NCI-H446 treated with DMSO at 0.1 percent for 48 hours (cell line): ENCODE measurements around the gene PUM1.
"Not testable (repeated sequence)": the region's sequence is repeated elsewhere in the genome, so short reads cannot be mapped to it uniquely, and the experiment has no call there.

ENCODE experiments used
- DNase-seq: peaks from one replicate; lab custom pipeline; 2025; lab: John Stamatoyannopoulos, UW

Gene PUM1

DNA sequence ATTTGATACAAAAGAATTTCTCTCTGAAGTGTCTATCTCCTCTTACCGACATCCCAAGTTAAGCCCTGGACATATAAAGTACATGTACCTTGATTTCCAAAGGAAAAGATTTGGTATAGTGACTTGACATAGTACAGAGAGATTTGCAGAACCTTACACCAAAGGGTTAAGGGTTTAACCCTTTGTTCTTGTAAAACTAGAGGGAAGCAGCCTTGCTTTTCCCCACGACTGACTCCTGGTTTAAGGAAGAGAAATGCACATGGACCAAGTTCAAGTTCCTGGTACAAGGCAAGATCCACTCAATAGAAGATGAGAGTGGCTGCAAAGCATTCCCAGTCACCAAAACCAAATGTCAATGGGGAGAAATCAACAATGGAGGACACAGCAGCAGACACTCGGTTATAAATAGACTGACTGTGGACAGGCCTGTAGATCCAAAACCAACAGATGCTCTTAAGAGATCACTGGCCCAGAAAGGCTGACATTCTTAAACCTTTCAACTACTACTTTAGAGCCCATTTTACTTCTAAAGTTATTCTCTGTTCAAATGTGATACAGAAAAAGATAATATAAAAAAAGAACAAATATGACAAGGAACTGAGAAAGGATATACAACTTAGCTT is 69.4 kb downstream of the PUM1 start:
- DNase-seq: no peak

DNA sequence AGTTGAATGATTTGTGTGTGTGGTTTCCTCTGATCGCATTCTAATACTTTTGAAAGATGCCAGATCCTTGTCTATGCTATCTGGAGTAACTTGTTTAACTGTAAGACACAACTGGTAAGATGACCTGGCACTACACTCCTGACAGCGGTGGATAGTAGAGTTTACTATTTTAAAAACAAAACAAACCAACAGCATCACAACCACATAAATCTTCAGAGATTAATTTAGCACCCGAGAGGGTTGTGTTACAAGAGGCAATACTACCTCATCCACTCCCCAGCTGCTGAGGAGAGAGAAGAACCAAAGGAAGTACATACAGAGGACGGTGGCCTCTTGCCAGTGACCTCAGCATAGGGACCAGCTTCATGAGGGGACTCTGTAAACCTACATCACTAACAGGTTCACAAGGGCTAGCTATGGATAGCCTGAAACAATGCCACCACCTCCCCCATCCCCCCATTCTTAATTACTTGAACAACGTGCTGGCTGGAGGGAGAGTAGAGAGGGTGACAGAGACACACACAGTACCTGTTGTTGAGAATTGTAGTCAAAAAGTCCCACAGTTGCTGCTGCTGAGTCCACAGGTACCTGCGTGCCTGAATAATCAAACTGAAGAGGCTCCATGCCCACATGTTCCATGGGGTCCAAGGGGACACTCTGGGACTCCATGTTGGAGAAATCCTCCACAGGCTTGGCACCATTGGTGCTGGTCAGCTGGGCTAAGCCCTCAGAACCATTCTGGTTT is 73.5 kb downstream of the PUM1 start:
- DNase-seq: no peak

DNA sequence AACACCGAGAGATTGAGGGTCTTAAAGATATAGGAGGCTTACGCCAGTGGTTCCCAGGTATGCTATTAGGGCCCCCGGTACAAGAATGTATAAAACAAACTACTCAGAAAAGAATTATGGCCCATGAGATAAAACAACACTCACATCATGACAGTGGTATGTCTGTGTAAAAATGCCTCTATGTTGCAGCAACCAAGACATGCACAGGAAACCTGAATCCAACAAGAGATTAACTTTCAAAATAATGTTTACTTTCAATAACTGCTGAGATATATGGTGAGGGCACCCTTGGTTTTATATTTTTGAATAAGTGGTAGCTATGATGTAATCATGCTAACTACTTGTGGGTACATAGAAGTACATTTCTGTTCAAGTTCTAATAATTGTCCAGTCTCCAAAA is 74.9 kb downstream of the PUM1 start:
- no peak for DNase-seq

DNA sequence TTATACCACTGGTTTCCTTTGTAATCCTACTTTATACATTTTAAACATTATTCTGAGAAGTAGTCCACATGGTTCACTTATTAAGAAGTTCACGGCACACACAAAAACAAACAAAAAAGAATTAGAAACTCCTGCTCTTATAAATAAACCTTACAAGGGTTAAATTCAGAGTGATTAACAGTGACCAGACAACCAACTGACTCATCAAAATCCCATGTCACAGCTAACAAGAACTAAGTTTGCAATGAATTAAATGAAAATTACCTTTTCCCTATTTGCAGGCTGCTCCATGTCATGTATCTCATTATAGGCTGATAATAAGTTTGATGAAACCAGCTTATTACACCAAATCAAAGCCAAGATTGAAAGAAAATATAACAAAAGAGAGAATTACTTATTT is 77.5 kb downstream of the PUM1 start:
- DNase-seq: no peak

DNA sequence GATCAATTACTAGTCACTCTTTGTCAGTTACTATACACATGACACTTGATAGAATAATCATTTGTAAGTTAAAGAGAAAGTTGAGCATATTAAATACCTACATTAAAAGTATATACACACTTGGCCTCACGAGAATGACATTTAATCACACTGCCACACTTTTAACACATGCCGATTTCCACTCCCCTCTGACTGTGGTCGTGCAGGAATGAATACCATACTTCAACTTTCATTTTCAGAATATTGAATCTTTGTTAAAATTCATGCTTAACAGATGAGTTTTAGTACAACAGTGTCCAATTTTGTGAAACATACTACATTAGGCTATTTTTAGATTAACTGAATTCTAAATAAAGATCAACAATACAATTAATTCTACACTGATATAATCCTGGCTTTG is 78.8 kb downstream of the PUM1 start:
- DNase-seq: no peak

DNA sequence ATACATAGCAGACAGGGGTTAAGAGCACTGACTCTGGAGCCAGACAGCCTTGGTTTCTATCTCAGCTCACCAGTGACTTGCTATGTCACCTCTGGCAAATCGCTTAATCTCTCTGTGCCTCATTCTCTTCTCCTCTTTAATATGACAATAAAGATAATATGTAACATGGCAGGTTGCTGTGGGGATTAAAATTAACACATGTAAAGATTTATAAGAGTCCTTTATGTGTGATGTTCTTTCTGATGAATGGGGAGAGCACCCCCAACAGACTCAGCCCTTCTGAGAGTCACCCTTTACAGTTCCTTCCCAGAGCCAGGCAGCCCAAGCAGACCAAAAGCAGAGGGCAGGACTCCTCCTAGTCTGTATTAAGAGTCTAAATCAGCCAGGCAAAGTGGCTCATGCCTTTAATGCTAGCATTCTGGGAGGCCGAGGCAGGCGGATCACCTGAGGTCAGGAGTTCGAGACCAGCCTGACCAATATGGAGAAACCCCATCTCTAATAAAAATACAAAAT is 80.5 kb downstream of the PUM1 start:
- no peak for DNase-seq

DNA sequence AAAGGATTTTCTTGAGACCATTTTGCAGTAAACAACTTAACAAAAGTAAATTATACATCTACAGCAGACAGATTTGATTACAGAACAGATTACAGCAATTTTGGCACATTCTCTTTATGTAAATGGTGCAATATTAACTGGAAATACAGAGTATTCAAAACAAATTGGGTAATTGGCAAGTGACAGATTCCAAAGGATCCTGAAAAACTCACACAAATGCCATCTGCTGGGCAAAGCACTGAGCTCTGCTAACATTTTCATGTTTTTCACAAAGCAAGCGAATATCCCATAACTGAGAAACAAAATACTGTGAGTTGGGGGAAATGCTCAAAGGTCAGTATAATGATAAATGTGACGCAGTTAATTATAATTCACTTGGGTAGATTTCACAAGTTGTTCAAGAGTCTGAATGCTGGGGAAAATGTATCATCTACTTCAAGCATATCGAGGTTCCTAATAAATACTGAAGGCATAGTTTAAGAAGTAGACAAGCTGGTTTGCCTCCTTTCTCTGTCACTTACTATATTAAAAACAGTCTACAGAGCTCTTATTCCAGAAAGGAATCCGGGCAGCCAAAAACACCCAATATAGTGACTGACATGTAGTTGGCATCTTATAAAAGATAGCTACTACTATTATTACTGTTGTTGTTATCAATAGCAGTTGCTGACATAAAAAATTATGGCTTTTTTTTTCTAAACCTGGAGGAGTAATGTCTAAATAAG is 81.2 kb downstream of the PUM1 start:
- DNase-seq: no peak

DNA sequence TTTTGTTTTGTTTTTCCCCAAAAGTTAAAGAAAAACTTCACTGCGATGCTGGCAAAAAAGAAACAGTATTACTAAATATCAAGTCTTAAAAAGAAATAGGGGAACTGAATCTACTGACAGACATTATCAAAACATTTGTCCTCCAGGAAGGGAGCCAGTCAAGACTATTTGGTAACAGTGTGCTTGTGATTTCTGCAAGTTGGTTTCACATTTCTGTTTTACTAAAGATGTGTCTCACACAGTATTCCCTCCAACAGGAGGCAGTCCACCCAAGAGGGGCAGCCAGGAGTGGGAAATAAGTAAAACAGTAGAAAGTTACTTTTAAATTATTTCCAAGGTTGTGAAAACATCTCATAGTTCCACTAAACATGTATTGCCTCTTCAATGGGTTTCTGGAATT is 82.6 kb downstream of the PUM1 start:
- no peak for DNase-seq

DNA sequence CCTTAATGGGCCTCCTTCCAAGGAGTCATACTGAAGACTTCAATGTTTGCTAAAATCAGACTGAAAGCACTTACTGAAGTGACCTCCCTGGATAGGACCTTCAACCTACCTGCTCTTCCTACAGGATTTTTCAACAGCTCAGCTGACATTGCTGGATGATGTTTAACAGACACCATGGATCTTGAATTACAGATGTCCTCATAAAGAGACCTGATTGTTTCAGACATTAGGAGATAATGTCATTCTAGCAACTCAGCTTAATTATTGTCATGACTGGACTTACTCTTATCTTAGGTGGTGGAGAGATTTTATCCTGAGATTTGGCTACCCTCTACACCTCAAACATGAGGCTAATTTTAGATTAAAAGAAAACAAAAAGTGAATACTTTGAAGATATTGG is 83.1 kb downstream of the PUM1 start:
- no peak for DNase-seq

DNA sequence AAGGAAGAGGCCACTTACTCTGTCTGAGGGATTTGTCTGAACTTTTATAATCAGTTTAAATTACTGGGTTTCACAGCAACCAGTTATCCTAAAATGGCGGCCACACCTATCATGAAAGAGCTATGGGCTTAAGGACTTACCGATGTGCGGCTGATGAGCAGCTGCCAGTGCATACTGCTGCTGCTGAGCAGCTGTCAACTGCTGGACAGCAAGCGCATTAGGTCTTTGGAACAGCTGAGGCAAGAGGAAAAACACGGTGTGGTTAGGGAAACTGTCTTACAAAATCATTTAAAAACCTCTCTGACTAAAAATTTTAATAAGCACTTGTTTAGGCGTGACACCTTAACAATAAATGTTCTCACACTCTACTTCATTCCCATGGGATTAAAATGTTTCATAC is 84.3 kb downstream of the PUM1 start:
- no peak for DNase-seq

DNA sequence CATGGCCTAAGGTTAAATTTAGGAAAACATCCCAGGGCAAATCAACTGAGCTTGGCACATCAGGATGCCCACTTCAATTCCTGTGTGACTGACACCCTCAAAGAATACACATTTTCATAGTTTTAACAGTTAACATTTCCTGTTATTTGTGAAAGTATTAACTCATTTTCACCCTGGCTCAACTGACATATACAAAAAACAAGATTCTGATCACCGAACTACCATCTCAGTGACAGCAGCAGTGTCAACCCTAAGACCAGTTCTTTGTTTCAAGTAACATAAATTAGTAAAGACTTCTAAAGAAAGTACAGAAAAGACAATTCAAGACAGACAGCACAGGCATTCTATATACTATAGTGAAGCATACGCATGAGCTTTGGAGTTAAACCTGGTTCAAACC is 88.0 kb downstream of the PUM1 start:
- no peak for DNase-seq

DNA sequence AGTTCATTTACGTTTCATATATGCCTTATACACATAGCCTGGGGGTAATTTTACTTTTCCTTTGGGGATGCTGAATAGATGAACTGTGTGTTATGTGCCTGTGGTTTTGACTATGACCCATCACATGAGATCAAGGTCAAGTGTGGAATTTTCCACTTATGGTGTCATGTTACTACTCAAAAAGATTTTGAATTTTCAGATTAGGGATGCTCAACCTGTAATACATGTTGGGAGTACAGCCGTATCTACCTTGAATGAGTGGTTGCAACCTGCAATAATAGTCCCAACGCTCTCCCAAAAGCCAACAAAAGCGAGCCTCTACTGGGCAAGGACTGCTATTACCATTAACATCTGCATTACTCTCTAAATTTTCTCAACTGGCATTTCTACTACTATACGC is 88.4 kb downstream of the PUM1 start:
- DNase-seq: no peak

DNA sequence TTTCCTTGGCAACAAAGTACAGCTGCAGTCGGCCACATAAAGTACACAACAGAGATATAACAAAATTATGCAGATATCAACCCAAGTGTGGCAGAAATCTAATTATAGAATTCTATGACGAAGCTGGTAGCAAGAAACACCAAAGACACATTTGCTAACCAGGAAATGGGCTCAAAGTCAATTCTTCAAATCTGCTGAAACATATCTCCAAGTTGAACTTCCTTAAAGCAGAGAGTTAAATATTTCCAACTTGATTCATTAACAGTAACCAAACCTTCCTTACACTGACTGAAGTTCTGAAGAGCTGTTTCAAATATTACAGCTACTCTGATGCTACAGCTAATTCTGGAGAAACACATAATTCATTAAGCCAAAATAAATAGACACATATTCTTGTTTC is 89.4 kb downstream of the PUM1 start:
- no peak for DNase-seq

DNA sequence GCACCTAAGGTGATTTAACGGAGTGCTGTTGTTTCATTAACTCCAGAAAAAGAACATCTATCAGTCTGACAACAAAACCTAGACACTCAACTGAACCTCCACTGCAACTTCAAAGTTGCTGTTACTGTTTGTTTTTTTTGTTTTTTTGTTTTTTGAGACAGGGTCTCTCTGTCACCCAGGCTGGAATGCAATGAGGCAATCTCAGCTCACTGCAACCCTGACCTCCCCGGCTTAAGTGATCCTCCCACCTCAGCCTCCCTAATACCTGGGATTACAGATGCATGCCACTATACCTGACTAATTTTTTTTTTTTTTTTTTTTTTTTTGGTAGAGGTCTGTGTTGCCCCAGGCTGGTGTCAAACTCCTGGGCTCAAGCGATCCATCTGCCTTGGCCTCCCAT is 90.3 kb downstream of the PUM1 start:
- DNase-seq: no peak

DNA sequence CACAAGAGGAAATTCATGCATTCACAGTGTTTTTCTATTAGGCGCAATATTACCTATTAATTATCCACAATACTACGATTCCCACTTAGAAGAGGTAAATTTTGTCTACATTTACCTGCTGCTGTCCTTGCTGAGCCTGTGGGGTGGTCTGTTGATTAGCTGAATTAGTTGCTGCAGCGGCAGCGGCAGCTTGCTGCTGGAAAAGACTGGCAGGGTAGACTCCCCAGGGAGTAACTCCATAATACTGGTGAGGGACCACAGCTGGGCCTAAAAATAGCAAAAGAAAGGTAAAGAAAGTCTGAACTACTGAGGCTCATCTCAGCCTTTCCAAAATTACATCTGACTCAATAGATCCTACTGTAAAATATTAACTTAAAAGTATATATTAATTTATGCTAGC is 91.0 kb downstream of the PUM1 start:
- DNase-seq: no peak

DNA sequence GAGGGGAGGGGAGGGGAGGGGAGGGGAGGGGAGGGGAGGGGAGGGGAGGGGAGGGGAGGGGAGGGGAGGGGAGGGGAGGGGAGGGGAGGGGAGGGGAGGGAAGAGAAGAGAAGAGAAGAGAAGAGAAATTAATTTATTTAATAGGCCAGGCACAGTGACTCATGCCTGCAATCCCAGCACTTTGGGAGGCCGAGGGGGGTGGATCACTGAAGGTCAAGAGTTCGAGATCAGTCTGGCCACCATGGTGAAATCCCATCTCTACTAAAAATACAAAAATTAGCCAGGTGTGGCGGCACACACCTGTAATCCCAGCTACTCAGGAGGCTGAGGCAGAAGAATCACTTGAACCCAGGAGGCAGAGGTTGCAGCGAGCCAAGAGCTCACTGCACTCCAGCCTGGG is 93.2 kb downstream of the PUM1 start:
- DNase-seq: not testable (repeated sequence)

DNA sequence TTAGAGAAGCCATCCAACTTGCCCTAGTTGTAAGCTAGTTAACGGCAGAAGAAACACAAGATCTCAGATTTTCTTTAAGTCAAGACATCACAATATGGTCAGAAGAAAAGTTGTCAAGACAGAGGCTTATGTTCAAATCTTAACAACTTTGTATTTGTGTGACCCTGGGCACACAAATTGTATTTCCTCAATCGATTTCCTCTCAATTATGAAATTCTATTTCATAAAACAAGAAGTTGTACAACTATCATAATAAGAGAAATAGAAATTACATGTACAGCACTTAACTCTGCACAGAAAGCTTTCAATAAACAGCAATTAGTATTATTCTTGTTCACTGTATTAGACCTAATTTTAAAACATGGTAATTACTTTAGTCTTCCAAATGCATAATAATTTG is 94.0 kb downstream of the PUM1 start:
- DNase-seq: no peak

DNA sequence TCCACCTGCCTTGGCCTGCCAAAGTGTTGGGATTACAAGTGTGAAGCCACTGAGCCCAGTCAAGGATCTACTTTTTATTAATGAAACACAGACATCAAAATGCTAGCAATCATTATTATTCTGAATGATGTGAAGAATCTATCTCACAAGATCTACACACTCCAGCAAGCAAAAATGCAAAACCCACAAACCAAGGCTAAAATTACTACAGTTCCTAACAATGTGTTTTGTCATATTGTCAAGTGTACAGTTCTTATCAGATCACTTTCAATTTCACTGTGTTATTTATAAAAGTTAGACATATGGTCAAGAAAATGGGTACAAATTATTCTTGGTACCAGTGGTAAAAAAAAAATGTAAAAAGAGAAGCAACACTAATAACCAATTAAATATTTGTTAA is 95.6 kb downstream of the PUM1 start:
- no peak for DNase-seq

DNA sequence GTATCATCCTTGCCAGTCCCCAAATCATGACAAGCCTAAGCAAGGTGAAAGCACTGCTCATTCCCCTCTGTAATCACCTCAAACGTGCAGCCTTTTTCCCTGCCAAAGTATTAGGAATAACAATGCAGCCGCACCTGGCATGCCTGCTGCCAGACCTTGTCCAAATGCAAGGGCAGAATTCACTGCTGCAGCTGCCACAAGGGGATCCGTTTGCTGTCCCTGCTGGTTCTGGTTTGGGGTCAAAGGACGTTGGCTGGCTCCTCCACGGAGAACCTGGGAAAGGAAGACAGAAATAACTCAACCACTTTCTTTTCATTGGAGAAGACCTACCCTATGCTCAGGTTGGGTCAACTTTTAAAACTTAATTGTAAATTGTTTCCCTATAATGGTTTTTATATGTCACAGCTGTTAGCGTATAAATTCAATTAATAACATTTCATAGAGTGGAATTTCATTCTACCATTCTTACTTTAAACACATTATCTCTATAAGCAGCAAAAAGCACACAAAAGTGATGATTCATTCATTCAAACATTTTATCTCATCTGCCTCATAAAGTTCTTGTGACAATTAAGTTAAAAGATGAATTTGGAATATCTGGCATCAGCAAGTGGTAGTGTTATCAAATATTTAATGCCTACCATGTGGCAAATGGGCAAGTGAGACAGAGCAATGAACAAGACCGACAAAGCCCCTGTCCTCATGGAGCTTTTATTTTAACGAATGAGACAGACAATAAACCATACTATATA is 97.1 kb downstream of the PUM1 start:
- no peak for DNase-seq

DNA sequence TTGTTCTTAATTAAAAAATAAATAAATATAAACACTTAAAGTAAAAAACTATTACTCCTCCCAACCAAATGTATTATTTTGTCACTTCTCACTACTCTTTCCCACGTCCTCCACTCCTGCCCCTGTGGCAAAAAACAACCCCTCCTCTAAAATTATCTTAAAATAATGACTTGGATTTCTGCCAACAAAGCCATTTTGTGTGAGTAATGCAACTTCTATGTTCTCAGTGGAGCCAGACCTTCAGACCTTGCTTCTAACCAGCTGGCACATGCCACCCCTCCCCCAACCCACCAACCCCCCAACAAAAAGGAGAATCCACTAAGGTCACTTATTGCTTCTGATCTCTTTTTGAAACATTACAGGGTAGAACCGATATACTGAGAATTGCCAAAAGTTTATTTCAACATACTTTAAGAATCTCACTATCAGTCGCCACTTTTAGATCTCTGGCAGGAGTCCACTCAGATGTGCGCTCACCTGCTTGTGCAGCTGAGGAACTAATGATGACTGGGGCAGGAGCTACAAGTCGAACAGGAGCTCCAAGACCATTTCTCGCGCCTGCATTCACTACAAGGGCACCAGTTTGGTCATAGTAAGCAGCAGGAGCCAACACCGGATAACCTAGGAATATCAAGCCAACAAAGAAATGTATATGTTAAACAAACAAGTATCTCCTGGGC is 98.7 kb downstream of the PUM1 start:
- DNase-seq: peak; percentile 64

DNA sequence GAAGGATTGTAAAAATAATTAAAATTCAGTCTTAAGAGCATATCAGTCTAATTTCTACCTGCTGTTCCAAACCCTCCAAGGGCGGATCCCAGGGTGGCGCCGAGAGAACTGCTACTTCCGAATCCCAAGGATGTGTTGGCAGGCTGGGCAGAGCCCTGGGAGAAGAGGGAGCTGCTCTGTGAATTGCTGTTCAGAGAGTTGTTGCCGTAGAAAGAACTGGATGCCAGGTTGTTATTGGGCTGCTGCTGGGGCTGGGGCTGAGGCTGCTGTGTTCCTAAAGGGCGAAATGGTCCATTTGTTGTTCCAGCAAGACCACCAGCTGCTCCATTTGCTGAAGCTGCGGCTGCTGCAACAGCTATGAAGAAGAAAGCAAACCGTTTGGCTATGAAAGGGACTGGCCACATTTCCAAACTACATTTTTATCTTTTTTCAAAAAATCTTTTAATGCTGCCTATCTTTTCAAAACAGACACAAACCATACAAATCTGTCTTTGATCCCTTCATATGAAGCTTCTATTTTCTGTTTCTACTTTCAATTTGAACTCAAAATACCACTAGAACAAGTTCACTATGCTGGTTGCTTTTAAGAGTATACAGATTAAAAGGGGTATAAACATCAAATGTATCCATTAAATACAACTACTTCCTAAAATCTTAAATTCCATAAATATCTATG is 99.5 kb downstream of the PUM1 start:
- peak; percentile 52 for DNase-seq
